GM12878 (cell line): ENCODE measurements around the gene PABPC1L2A. TPM values are rescaled to one million over a fixed set of nuclear protein-coding genes. Genes with fewer than 3 reads are reported as not detected.

ENCODE experiments used
- ATAC-seq: fragments of 200-7000 bp; cut with Tn5 transposase; 3 replicates; pipeline ENCODE4 v1.9.1; 2020; ENCODE audit warnings: mild to moderate bottlenecking, moderate library complexity
- BruUV-seq: library from RNA; stranded (reverse); fragments of 400-500 nt; replicated peaks from 2 replicates; lab custom pipeline; 2021; lab: Mats Ljungman, UMichigan
- CTCF ChIA-PET: fragments of 300-600 bp; sonication (Branson Sonifier 250); formaldehyde crosslinking; extraction: SDS; loops from one replicate; lab custom pipeline; 2021; ENCODE audit warnings: inconsistent platforms; lab: Yijun Ruan, JAX
- POLR2A ChIA-PET: fragments of 350-600 bp; formaldehyde crosslinking; extraction: SDS; loops from one replicate; lab custom pipeline; 2021; ENCODE audit warnings: inconsistent platforms; lab: Charles Lee
- RAD21 ChIA-PET: fragments of 300-600 bp; sonication (Branson Sonifier 250); formaldehyde crosslinking; loops from one replicate; lab custom pipeline; 2023; ENCODE audit warnings: antibody characterized with exemption; ENCODE audit not compliant: unreplicated experiment; lab: Charles Lee
- SMC1A ChIA-PET: fragments of 300-600 bp; sonication (Branson Sonifier 250); formaldehyde crosslinking; loops from one replicate; lab custom pipeline; 2023; ENCODE audit not compliant: unreplicated experiment, uncharacterized antibody; lab: Charles Lee
- DNase-seq: peaks from one replicate; pipeline ENCODE4 v3.0.0-alpha.2; 2011; ENCODE audit warnings: low read depth, low spot score
- FAIRE-seq: peaks from 3 replicates; lab custom pipeline; 2011; peaks lifted over from hg19 to GRCh38; lab: Jason Lieb, UNC
- H2AFZ ChIP-seq: 2 replicates; pipeline ENCODE4 v1.6.0; 2011; ENCODE audit warnings: low read depth, low read length, control low read depth; ENCODE audit not compliant: control insufficient read depth
- H3K27ac ChIP-seq: 2 replicates; pipeline ENCODE4 v1.5.1; 2011; ENCODE audit warnings: control low read depth; ENCODE audit not compliant: control insufficient read depth, insufficient read depth
- H3K27me3 ChIP-seq, 2 experiments: replicated peaks in 1 of 2; 2 replicates each; pipeline versions ENCODE4 v1.6.0 to v1.6.1; 2011; ENCODE audit warnings: low read length in 1 of 2; ENCODE audit not compliant: control insufficient read depth in 2 of 2, insufficient read depth in 2 of 2
- H3K36me3 ChIP-seq, 2 experiments: 2 replicates each; pipeline ENCODE4 v1.5.1; 2011; ENCODE audit warnings: low read length in 1 of 2; ENCODE audit not compliant: control insufficient read depth in 2 of 2, insufficient read depth in 2 of 2
- H3K4me1 ChIP-seq: 2 replicates; pipeline ENCODE4 v1.6.1; 2011; ENCODE audit warnings: mild to moderate bottlenecking, low read length, moderate library complexity, mixed read lengths; ENCODE audit not compliant: control insufficient read depth, insufficient read depth
- H3K4me2 ChIP-seq: 2 replicates; pipeline ENCODE4 v1.6.0; 2011; ENCODE audit warnings: control low read depth; ENCODE audit not compliant: control insufficient read depth, insufficient read depth
- H3K4me3 ChIP-seq: fragments of 200-600 bp; sonication (generic); 2 replicates; pipeline ENCODE4 v1.5.1; 2016
- H3K79me2 ChIP-seq: 2 replicates; pipeline ENCODE4 v1.6.0; 2011; ENCODE audit warnings: low read length; ENCODE audit not compliant: control insufficient read depth, insufficient read depth
- H3K9ac ChIP-seq: 2 replicates; pipeline ENCODE4 v1.8.0; 2011; ENCODE audit warnings: low read length, control low read depth, mixed read lengths; ENCODE audit not compliant: control insufficient read depth, insufficient read depth
- H3K9me3 ChIP-seq: replicated peaks from 3 replicates; pipeline ENCODE4 v1.5.1; 2011; ENCODE audit warnings: mild to moderate bottlenecking, low read length; ENCODE audit not compliant: control insufficient read depth, insufficient read depth
- H4K20me1 ChIP-seq: 2 replicates; pipeline ENCODE4 v1.6.0; 2011; ENCODE audit not compliant: control insufficient read depth, insufficient read depth
- BACH1 ChIP-seq: fragments of 450-650 bp; IDR thresholded peaks from 2 replicates; pipeline ENCODE4 v1.6.1; 2017; ENCODE audit warnings: mild to moderate bottlenecking, borderline replicate concordance
- BHLHE40 ChIP-seq, 2 experiments: fragments of 450-650 bp in 1 of 2; IDR thresholded peaks; 2 replicates each; pipeline ENCODE4 v1.6.1; 2011 to 2017; ENCODE audit warnings: low read depth in 2 of 2, borderline replicate concordance in 1 of 2, improper control_type of control experiment in 1 of 2, low read length in 1 of 2, mild to moderate bottlenecking in 1 of 2
- CEBPB ChIP-seq, 2 experiments: fragments of 150-350 bp in 1 of 2; IDR thresholded peaks; 2 replicates each; pipeline ENCODE4 v1.6.1; 2012 to 2014; ENCODE audit warnings: low read depth in 2 of 2, low read length in 2 of 2, borderline replicate concordance in 1 of 2, inconsistent platforms in 1 of 2
- CUX1 ChIP-seq: IDR thresholded peaks from 2 replicates; pipeline ENCODE4 v1.6.1; 2012; ENCODE audit warnings: improper control_type of control experiment, low read depth, low read length; ENCODE audit not compliant: insufficient replicate concordance
- ESRRA ChIP-seq: IDR thresholded peaks from 2 replicates; pipeline ENCODE4 v1.6.1; 2012; ENCODE audit warnings: mild to moderate bottlenecking, low read length, improper control_type of control experiment
- FOXM1 ChIP-seq: IDR thresholded peaks from 2 replicates; pipeline ENCODE4 v1.6.1; 2012; ENCODE audit warnings: low read depth, mild to moderate bottlenecking, inconsistent platforms, low read length, moderate library complexity
- NR2F1 ChIP-seq: fragments of 450-650 bp; conservative IDR thresholded peaks from 2 replicates; pipeline ENCODE4 v1.6.1; 2017; ENCODE audit warnings: mild to moderate bottlenecking
- RFX5 ChIP-seq: IDR thresholded peaks from 2 replicates; pipeline ENCODE4 v1.6.1; 2011; ENCODE audit warnings: low read depth, low read length, improper control_type of control experiment
- SIX5 ChIP-seq: IDR thresholded peaks from 2 replicates; pipeline ENCODE4 v1.6.1; 2011; ENCODE audit warnings: mild to moderate bottlenecking, low read depth, low read length, moderate library complexity; ENCODE audit not compliant: severe bottlenecking
- SMAD5 ChIP-seq: IDR thresholded peaks from 2 replicates; pipeline ENCODE4 v1.6.1; 2016; ENCODE audit warnings: antibody characterized with exemption, low read depth
- SREBF2 ChIP-seq: IDR thresholded peaks from 2 replicates; pipeline ENCODE4 v1.6.1; 2012; ENCODE audit warnings: mild to moderate bottlenecking, low read length
- STAT3 ChIP-seq: IDR thresholded peaks from 2 replicates; pipeline ENCODE4 v1.6.1; 2011; ENCODE audit warnings: low read depth, low read length, improper control_type of control experiment
- WGBS: methylation state at CpG from one replicate; pipeline ENCODE4 v1.1.6; 2016; ENCODE audit warnings: low lambda C conversion rate; ENCODE audit not compliant: insufficient replicate concordance, insufficient coverage; ENCODE audit errors: missing lambda C conversion rate; 5-methylcytosine and 5-hydroxymethylcytosine counted together
- in situ Hi-C: fragments of 300-500 bp; cut with MboI; formaldehyde crosslinking; loops from 9 replicates; pipeline ENCODE4 v1.14.3; 2018; ENCODE audit warnings: mixed read lengths
- intact Hi-C: fragments of 100-400 bp; cut with micrococcal nuclease; formaldehyde crosslinking; loops from one replicate; pipeline ENCODE4 v1.14.2; 2022; ENCODE audit not compliant: unreplicated experiment
- polyA plus RNA-seq, 11 experiments: library from polyadenylated mRNA; depleted of rRNA in 4 of 11; unstranded in 6 of 11; stranded (reverse) in 5 of 11; fragments of >200 nt; fragmentation: Nextera tagmentation in 4 of 11; fragmentation: Illumina TruSeq in 1 of 11; extraction: Ambion mirVana in 4 of 11; extraction: Trizol in 1 of 11; gene quantifications; 1 replicate in 1 of 11; 2 replicates in 10 of 11; pipeline versions ENCODE4 v1.2.1 to v1.2.3, GENCODE V29; 2011 to 2016; ENCODE audit warnings: inconsistent platforms in 2 of 11, missing spikeins in 2 of 11, low read depth in 1 of 11
- total RNA-seq, 4 experiments: library from RNA; depleted of rRNA in 3 of 4; stranded (reverse); fragments of >200 nt in 3 of 4; fragmentation: Illumina TruSeq in 1 of 4; extraction: Trizol in 1 of 4; gene quantifications; 2 replicates each; pipeline versions ENCODE4 v1.2.1 to v1.2.3, GENCODE V29; 2013 to 2021
- TF ChIP-seq, protein P1 (sequence below): IDR thresholded peaks from 2 replicates; pipeline ENCODE4 v1.6.1; 2011; ENCODE audit warnings: low read depth, mild to moderate bottlenecking, low read length, moderate library complexity, borderline replicate concordance; ENCODE audit errors: extremely low read depth
- TF ChIP-seq, protein P2 (sequence below): fragments of 450-650 bp; IDR thresholded peaks from 2 replicates; pipeline ENCODE4 v1.6.1; 2017; ENCODE audit warnings: mild to moderate bottlenecking, moderate library complexity

Gene PABPC1L2A
- total and polyA plus RNA-seq, 10 of the 15 experiments (the other 5 are each of a cell fraction or from before 2014, with no cell fraction given): not detected

DNA sequence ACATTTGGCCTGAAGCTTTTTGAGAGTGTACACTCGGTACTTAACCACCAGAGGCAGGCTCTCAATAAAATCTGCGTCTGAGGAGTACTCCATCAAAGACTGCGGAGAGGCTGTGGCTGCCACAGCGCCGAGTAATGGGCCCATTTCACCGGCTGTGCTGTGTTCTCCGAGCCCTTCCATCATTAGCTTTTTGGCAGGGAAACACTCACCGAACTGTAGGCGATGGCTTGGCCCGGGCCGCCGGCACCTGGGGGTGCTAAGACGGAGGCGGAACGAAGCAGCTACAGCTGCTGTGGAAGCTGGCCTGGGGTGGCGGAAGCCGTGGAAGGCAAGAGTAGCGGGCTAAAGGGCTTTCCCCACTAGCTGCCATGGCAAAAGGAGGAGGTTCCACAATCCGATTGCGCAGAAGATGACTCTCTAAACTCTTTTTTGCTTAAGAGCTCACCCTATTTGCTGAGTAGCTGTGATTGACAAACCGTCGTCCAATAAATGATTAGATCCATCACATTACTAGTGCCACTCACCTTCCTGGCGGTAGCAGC is 48.5 kb upstream of the PABPC1L2A start (continued):
- no peak for TF ChIP-seq RFX5
- TF ChIP-seq BHLHE40 (IDR thresholded peaks at IDR 0.05; ENCODE audit: borderline replicate concordance in 1 of 2, low read depth in 2 of 2, low read length in 1 of 2): no peak
- TF ChIP-seq SMAD5: no peak
- no peak for TF ChIP-seq FOXM1

DNA sequence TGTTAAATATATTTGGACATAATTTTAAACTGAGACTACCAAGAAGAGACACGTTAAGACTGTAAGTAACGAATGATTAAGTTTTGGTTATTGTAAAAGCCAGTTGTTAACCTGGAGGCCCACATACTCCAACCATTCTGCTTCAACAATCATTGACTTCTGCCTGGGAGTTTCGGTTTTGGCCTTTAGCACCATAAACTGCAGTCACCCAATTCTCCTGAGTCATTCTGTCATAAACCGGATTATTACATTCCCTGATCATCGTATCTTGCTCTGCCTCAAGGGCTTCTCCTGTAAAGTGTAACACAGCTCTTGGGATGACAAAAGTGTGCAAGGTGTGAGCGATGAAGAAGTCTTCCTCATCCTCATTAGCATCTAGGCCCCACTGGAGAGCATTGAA is 46.9 kb upstream of the PABPC1L2A start:
- SMC1A ChIA-PET: no interaction called here
- Histone ChIP-seq H3K27ac (no peak overlapping the region), H3K36me3 (no peaks in the 10 kb centered on the region), H3K4me1 (no peaks in the 10 kb centered on the region), H3K27me3 (no peaks in the 10 kb centered on the region), H3K9me3 (no peaks in the 10 kb centered on the region), H4K20me1 (no peaks in the 10 kb centered on the region), H3K4me3 (no peak overlapping the region), H3K9ac (no peak overlapping the region), H3K79me2 (no peaks in the 10 kb centered on the region), H3K4me2 (no peak overlapping the region), H2AFZ (no peak overlapping the region)
- ATAC-seq (no peak), FAIRE-seq (no peak), DNase-seq (no peak)
- RAD21 ChIA-PET: no interaction called here
- CTCF ChIA-PET: no interaction called here
- 34% methylated on average over 6 of the region's 6 CpGs for WGBS
- intact Hi-C loops: no loop called here
- no TSS peak for BruUV-seq
- in situ Hi-C loops: no loop called here
- POLR2A ChIA-PET: no interaction called here
- TF ChIP-seq CEBPB (IDR thresholded peaks at IDR 0.05; ENCODE audit: borderline replicate concordance in 1 of 2, low read depth in 2 of 2, low read length in 2 of 2) (no peak), SIX5 (no peak), STAT3 (no peak), ESRRA (no peak), BACH1 (no peak), NR2F1 (no peak), SREBF2 (no peak), CUX1 (no peak)
- TF ChIP-seq, protein P1, sequence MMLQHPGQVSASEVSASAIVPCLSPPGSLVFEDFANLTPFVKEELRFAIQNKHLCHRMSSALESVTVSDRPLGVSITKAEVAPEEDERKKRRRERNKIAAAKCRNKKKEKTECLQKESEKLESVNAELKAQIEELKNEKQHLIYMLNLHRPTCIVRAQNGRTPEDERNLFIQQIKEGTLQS: no peak
- TF ChIP-seq, protein P2, sequence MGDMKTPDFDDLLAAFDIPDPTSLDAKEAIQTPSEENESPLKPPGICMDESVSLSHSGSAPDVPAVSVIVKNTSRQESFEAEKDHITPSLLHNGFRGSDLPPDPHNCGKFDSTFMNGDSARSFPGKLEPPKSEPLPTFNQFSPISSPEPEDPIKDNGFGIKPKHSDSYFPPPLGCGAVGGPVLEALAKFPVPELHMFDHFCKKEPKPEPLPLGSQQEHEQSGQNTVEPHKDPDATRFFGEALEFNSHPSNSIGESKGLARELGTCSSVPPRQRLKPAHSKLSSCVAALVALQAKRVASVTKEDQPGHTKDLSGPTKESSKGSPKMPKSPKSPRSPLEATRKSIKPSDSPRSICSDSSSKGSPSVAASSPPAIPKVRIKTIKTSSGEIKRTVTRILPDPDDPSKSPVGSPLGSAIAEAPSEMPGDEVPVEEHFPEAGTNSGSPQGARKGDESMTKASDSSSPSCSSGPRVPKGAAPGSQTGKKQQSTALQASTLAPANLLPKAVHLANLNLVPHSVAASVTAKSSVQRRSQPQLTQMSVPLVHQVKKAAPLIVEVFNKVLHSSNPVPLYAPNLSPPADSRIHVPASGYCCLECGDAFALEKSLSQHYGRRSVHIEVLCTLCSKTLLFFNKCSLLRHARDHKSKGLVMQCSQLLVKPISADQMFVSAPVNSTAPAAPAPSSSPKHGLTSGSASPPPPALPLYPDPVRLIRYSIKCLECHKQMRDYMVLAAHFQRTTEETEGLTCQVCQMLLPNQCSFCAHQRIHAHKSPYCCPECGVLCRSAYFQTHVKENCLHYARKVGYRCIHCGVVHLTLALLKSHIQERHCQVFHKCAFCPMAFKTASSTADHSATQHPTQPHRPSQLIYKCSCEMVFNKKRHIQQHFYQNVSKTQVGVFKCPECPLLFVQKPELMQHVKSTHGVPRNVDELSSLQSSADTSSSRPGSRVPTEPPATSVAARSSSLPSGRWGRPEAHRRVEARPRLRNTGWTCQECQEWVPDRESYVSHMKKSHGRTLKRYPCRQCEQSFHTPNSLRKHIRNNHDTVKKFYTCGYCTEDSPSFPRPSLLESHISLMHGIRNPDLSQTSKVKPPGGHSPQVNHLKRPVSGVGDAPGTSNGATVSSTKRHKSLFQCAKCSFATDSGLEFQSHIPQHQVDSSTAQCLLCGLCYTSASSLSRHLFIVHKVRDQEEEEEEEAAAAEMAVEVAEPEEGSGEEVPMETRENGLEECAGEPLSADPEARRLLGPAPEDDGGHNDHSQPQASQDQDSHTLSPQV: no peak
